ENCODE measurements around the gene MBOAT2. TPM values are rescaled to one million over a fixed set of nuclear protein-coding genes. Genes with fewer than 3 reads are reported as not detected.

MBOAT2 gene
- total and polyA plus RNA-seq, 2 experiments from 2014 or later: 15.9 to 22.7 TPM

- Histone ChIP-seq H4K20me1 (replicated peaks; ENCODE audit: insufficient read depth) (no peaks in the 10 kb centered on the region), H3K4me2 (no peak overlapping the region), H3K36me3 (ENCODE audit: insufficient read depth) (no peaks in the 10 kb centered on the region), H3F3A (replicated peaks; ENCODE audit: low read depth) (no peaks in the 10 kb centered on the region), H3K27ac (ENCODE audit: low read depth) (no peak overlapping the region), H3K79me2 (replicated peaks; ENCODE audit: insufficient read depth) (no peaks in the 10 kb centered on the region), H3K4me1 (ENCODE audit: insufficient read depth) (no peaks in the 10 kb centered on the region), H3K27me3 (ENCODE audit: insufficient read depth) (no peaks in the 10 kb centered on the region), H3K4me3 (no peak overlapping the region), H2AFZ (no peak overlapping the region), H3K9me2 (ENCODE audit: insufficient read depth) (no peaks in the 10 kb centered on the region)
- no peak for TF ChIP-seq ETS1 (IDR thresholded peaks at IDR 0.05)
- no peak for TF ChIP-seq STAT1 (IDR thresholded peaks at IDR 0.05; ENCODE audit: unreplicated experiment)
- TF ChIP-seq NANOG (IDR thresholded peaks at IDR 0.05; ENCODE audit: borderline replicate concordance): no peak
- TF ChIP-seq CTCF (conservative IDR thresholded peaks at IDR 0.05; ENCODE audit: low read depth in 2 of 2): no peak
- no peak for TF ChIP-seq JUNB (IDR thresholded peaks at IDR 0.05; ENCODE audit: unreplicated experiment)
- no peak for TF ChIP-seq ZNF114 (CRISPR knock-in tag; IDR thresholded peaks at IDR 0.05)
- TF ChIP-seq ZNF331 (CRISPR knock-in tag; IDR thresholded peaks at IDR 0.05; ENCODE audit: low read depth): no peak
- TF ChIP-seq POLR2AphosphoS5 (IDR thresholded peaks at IDR 0.05; ENCODE audit: low read depth): no peak
- TF ChIP-seq EZH2phosphoT487 (IDR thresholded peaks at IDR 0.05; ENCODE audit: unreplicated experiment): no peak
- no peak for TF ChIP-seq REST (IDR thresholded peaks at IDR 0.05; ENCODE audit: unreplicated experiment)
- no peak for TF ChIP-seq EZH2 (IDR thresholded peaks at IDR 0.05; ENCODE audit: low read depth, unreplicated experiment)
- TF ChIP-seq ZNF462 (CRISPR knock-in tag; IDR thresholded peaks at IDR 0.05): no peak
- TF ChIP-seq CREB1 (CRISPR knock-in tag; IDR thresholded peaks at IDR 0.05; ENCODE audit: low read depth): no peak
- no peaks in the 10 kb centered on the region; the same call in 2 of the 3 replicates for H3K36me3 Mint-ChIP-seq (ENCODE audit: low read depth)
- no peaks in the 10 kb centered on the region for H3K9me3 Mint-ChIP-seq
- DNase-seq (ENCODE audit: low spot score) (no peak), ATAC-seq (no peak)
- peaks cover 26% of the 10 kb centered on the region for H3K4me1 Mint-ChIP-seq
- no peak overlapping the region for H3K4me3 Mint-ChIP-seq
- H3K27me3 Mint-ChIP-seq (ENCODE audit: insufficient read depth, low read depth, poor library complexity): peaks cover 1% of the 10 kb centered on the region
- no peak overlapping the region for H3K27ac Mint-ChIP-seq
Observed at GRCh38 chr2:8885449-8886201, 117.9 kb downstream of the MBOAT2 start.

Measured in GM23338 (cell line).